Measurements from ENCODE around the gene NRP2. TPM values are rescaled to one million over a fixed set of nuclear protein-coding genes. Genes with fewer than 3 reads are reported as not detected.

The NRP2 gene
- total RNA-seq, 1 experiment from 2014 or later = 1.2 TPM

GRCh38 chr2:205750797-205751196 is 68.5 kb downstream of the NRP2 start:
- Histone ChIP-seq H3K9me2 (ENCODE audit: insufficient read depth) (no peaks in the 10 kb centered on the region), H3K27ac (ENCODE audit: low read depth, low read length) (no peak overlapping the region), H3K4me2 (ENCODE audit: low read length) (no peak overlapping the region), H3K36me3 (ENCODE audit: control insufficient read depth in 1 of 2, insufficient read depth in 2 of 2, low read length in 2 of 2) (no peaks in the 10 kb centered on the region), H4K20me1 (ENCODE audit: insufficient read depth) (no peaks in the 10 kb centered on the region), H3K4me1 (ENCODE audit: control insufficient read depth in 1 of 2, insufficient read depth in 2 of 2, low read length in 2 of 2) (peaks cover 23 to 77% of the 10 kb centered on the region in 2 experiments), H3K4me3 (replicated peaks in 1 of 2; ENCODE audit: low read depth in 1 of 2, low read length in 2 of 2) (no peak overlapping the region), H3K79me2 (ENCODE audit: insufficient read depth, low read length) (no peaks in the 10 kb centered on the region), H3K27me3 (ENCODE audit: insufficient read depth, low read length) (no peaks in the 10 kb centered on the region), H3K9ac (ENCODE audit: low read length) (no peak overlapping the region), H3K9me3 (ENCODE audit: control insufficient read depth in 1 of 2, insufficient read depth in 1 of 2, low read depth in 1 of 2, low read length in 2 of 2) (no peaks in the 10 kb centered on the region), H2AFZ (ENCODE audit: low read depth, low read length, poor library complexity, severe bottlenecking) (no peak overlapping the region)
- BruUV-seq (replicated peaks) = no TSS peak
- intact Hi-C loops (cut with micrococcal nuclease) = no loop called here
- no peak for ATAC-seq
- ChIA-PET RAD21 (ENCODE audit: low non-redundant PET in 1 of 2, low total read pairs in 2 of 2, uncharacterized antibody in 2 of 2, unreplicated experiment in 2 of 2) (no interaction called here), POLR2A (no interaction called here), CTCF (no interaction called here)
- no peak for TF ChIP-seq SP1 (IDR thresholded peaks at IDR 0.05; ENCODE audit: low read depth)
- TF ChIP-seq SRF (IDR thresholded peaks at IDR 0.05; ENCODE audit: low read depth) = no peak
- TF ChIP-seq POLR2AphosphoS5 (IDR thresholded peaks at IDR 0.05; ENCODE audit: low read depth, low read length) = no peak
- no peak for TF ChIP-seq ELF1 (IDR thresholded peaks at IDR 0.05; ENCODE audit: borderline replicate concordance, low read depth)
- TF ChIP-seq MAX (IDR thresholded peaks at IDR 0.05) = no peak
- TF ChIP-seq, protein P1, sequence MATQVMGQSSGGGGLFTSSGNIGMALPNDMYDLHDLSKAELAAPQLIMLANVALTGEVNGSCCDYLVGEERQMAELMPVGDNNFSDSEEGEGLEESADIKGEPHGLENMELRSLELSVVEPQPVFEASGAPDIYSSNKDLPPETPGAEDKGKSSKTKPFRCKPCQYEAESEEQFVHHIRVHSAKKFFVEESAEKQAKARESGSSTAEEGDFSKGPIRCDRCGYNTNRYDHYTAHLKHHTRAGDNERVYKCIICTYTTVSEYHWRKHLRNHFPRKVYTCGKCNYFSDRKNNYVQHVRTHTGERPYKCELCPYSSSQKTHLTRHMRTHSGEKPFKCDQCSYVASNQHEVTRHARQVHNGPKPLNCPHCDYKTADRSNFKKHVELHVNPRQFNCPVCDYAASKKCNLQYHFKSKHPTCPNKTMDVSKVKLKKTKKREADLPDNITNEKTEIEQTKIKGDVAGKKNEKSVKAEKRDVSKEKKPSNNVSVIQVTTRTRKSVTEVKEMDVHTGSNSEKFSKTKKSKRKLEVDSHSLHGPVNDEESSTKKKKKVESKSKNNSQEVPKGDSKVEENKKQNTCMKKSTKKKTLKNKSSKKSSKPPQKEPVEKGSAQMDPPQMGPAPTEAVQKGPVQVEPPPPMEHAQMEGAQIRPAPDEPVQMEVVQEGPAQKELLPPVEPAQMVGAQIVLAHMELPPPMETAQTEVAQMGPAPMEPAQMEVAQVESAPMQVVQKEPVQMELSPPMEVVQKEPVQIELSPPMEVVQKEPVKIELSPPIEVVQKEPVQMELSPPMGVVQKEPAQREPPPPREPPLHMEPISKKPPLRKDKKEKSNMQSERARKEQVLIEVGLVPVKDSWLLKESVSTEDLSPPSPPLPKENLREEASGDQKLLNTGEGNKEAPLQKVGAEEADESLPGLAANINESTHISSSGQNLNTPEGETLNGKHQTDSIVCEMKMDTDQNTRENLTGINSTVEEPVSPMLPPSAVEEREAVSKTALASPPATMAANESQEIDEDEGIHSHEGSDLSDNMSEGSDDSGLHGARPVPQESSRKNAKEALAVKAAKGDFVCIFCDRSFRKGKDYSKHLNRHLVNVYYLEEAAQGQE (IDR thresholded peaks at IDR 0.05; ENCODE audit: low read depth) = no peak
- TF ChIP-seq YY1 (IDR thresholded peaks at IDR 0.05; ENCODE audit: extremely low read depth, insufficient replicate concordance, low read depth, low read length) = no peak
- no peak for TF ChIP-seq POLR2A (IDR thresholded peaks at IDR 0.05; ENCODE audit: borderline replicate concordance, extremely low read depth, insufficient read depth, insufficient read length)
- TF ChIP-seq EZH2 (IDR thresholded peaks at IDR 0.05) = no peak
- TF ChIP-seq CEBPB (IDR thresholded peaks at IDR 0.05; ENCODE audit: low read depth) = no peak
- no peak for TF ChIP-seq ZBTB33 (IDR thresholded peaks at IDR 0.05; ENCODE audit: extremely low read depth, insufficient replicate concordance, low read length)
- no peak for DNase-seq (ENCODE audit: low read depth, low spot score)

Data from HCT116 (cell line).